HG02885 (cell line): ENCODE results near the gene VPS36.
"Not testable (repeated sequence)": the region's sequence is repeated elsewhere in the genome, so short reads cannot be mapped to it uniquely, and the experiment has no call there.

Experiments
- ATAC-seq: cut with Tn5 transposase; IDR thresholded peaks from one replicate; pipeline ENCODE4 v1.9.1; 2021; ENCODE audit warnings: mild to moderate bottlenecking; ENCODE audit not compliant: unreplicated experiment, poor library complexity

The VPS36 gene

DNA sequence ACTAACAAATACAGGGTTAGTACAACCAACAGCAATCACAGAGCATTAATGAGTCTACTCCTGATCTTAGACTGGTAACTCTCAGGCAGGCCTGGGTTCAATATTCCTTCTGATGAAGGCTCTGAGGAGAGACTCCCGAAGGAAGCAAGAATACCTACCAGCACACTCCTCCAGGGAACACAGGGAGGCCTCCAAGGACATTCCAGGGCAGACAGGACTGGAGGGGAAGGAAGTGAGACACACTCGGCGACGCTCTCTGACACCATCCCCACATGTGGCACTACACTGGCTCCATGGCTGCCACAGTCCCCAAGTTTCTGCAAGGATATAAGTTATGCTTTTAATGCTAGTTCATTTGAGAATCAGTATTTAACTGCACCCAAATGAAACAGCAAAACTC, 64.6 kb downstream of the VPS36 start:
- no peak for ATAC-seq

DNA sequence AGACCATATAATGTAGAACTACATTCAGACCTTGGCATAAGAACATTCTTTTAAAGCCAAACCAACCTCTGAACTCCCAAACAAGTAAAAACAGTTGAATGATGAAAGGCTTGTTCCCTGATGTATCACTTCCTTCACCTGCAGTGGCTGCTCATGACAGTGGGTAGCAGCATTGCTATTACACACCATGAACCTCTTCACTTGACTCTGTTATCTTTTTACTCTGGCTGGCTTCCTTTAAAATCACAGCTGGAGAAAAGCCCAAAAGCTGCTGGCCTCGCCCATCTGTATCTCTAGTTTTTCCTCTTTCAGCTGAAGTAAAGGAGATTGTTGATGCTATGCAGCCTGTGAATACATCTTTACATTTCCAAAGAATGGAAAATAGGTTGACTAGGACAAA, 67.1 kb downstream of the VPS36 start:
- ATAC-seq = no peak

DNA sequence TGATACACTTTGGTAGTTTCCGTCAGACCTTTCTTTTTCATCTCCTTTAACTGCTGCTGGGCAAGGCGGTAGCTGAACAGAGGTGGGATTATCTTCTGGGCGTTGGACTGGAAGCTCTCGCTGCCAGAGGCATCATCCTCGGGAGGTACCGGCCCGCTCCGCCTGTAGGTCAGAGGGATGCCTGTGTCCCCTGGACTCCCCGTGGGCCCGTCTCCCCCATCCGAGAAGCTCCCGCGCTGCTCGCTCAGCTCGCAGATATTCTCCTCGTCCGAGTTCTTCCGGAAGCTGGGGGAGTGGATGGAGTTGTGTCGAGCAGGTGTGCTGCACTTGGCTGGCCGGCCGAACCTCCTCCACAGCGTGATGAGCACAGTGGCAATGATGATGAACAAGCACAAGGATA, 72.1 kb downstream of the VPS36 start:
- no peak for ATAC-seq

DNA sequence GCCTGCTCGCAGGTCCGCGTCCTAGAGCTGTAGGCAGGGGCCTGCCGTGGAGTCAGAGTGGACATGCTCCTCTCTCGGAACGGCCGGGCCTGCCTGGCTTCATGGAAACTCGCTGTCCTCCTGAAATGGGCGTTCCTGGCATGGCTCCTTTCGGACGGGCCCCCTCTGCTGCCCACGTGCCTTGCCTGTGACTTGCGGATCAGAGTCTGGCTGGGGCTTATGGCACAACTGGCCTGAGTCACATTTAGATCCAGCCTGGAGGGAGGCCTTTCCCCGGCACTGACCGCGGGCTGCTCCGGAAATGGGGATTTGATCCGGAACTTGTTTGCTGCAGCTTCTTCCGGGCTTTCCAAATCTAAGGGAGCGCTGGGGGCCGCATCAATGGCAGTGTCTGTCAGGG, 72.5 kb downstream of the VPS36 start:
- ATAC-seq = no peak

GRCh38 chr13:52374873-52375411, 75.5 kb downstream of the VPS36 start:
- no peak for ATAC-seq

- no peak for ATAC-seq
These were observed 76.0 kb downstream of the VPS36 start for GRCh38 chr13:52374389-52374788.

DNA sequence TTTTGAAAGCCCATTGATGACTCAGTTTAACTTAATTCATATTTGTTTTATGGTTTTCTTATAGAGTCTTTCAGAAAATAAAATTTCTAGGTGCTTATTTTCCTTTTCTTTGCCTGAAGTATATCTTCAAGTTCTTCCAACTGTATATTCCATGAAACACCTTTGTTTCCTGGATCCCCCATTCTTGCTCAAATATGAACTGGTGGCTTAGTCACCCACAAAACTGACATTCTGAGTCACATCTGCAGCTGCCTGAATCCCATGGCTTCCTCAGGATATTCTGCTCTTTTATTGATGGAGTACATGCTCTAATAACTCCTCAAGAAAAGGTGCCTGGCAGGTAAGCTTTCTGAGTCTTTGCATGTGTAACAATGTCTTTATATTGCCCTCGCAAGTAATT, 77.2 kb downstream of the VPS36 start:
- ATAC-seq = not testable (repeated sequence)

GRCh38 chr13:52371736-52372247, 78.6 kb downstream of the VPS36 start:
- ATAC-seq = no peak

- no peak for ATAC-seq
These were observed 84.1 kb downstream of the VPS36 start for GRCh38 chr13:52366291-52366690.
